LHCN-M2 (cell line): Measurements from ENCODE around the gene RNASEH2A. TPM values are rescaled to one million over a fixed set of nuclear protein-coding genes. Genes with fewer than 3 reads are reported as not detected.

Experiments used
- DNase-seq: peaks from one replicate; pipeline ENCODE4 v3.0.0-alpha.2; 2012; ENCODE audit warnings: low read depth
- total RNA-seq: library from RNA; depleted of rRNA; stranded (reverse); fragments of >200 nt; gene quantifications from 2 replicates; pipeline ENCODE4 v1.2.3, GENCODE V29; 2014; rRNA removed

The RNASEH2A gene
- total RNA-seq, 1 experiment from 2014 or later: 59.5 TPM

DNA sequence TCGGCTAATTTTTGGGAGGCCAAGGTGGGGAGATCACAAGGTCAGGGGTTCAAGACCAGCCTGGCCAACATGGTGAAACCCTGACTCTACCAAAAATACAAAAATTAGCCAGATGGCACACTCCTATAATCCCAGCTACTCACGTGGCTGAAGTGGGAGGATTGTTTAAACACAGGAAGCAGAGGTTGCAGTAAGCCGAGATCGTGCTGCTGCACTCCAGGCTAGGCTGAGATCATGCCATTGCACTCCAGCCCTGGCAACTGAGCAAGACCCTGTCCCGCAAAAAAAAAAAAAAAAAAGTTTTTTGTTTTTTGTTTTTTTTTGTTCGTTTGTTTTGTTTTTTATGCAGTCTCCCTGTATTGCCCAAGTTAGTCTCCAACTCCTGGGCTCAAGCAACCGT, 53.2 kb downstream of the RNASEH2A start:
- DNase-seq: no peak

Other genes starting within 250 kb of the RNASEH2A start
- 6.4 and 10.3 TPM in 2 replicates for gene ZNF490, start 195.8 kb upstream of the RNASEH2A start, total RNA-seq
- gene ZNF791, start 195.7 kb upstream of the RNASEH2A start, total RNA-seq: 8.4 and 11.5 TPM in 2 replicates
- 48.1 and 73.8 TPM in 2 replicates for gene MAN2B1, start 139.8 kb upstream of the RNASEH2A start, total RNA-seq
- 9.1 and 10.0 TPM in 2 replicates for gene WDR83, start 139.8 kb upstream of the RNASEH2A start, total RNA-seq
- 106 and 109 TPM in 2 replicates for gene DHPS, start 124.7 kb upstream of the RNASEH2A start, total RNA-seq
- gene GNG14, start 118.6 kb upstream of the RNASEH2A start, total RNA-seq: not detected in 2 replicates
- gene FBXW9, start 110.0 kb upstream of the RNASEH2A start, total RNA-seq: 8.1 and 8.7 TPM in 2 replicates
- 41.0 and 56.0 TPM in 2 replicates for gene TNPO2, start 82.7 kb upstream of the RNASEH2A start, total RNA-seq
- 372 and 446 TPM in 2 replicates for gene TRIR, start 71.9 kb upstream of the RNASEH2A start, total RNA-seq
- gene GET3, start 69.1 kb upstream of the RNASEH2A start, total RNA-seq: 136 and 155 TPM in 2 replicates
- 0.45 and 0.98 TPM in 2 replicates for gene BEST2, start 54.8 kb upstream of the RNASEH2A start, total RNA-seq
- 15.2 and 20.3 TPM in 2 replicates for gene HOOK2, start 31.0 kb upstream of the RNASEH2A start, total RNA-seq
- 76.8 and 91.4 TPM in 2 replicates for gene JUNB, start 15.1 kb upstream of the RNASEH2A start, total RNA-seq
- gene PRDX2, start 4.8 kb upstream of the RNASEH2A start, total RNA-seq: 101 and 124 TPM in 2 replicates
- gene THSD8, start 4.5 kb upstream of the RNASEH2A start, total RNA-seq: not detected in 2 replicates
- not detected in 2 replicates for gene RTBDN, start 28.0 kb downstream of the RNASEH2A start, total RNA-seq
- gene MAST1, start 31.9 kb downstream of the RNASEH2A start, total RNA-seq: 0.13 TPM in 1 of 2 replicates, not detected in the other
- 17.2 and 18.9 TPM in 2 replicates for gene DNASE2, start 74.9 kb downstream of the RNASEH2A start, total RNA-seq
- not detected in 2 replicates for gene KLF1, start 80.6 kb downstream of the RNASEH2A start, total RNA-seq
- gene GCDH, start 84.6 kb downstream of the RNASEH2A start, total RNA-seq: 24.6 and 31.9 TPM in 2 replicates
- gene SYCE2, start 112.7 kb downstream of the RNASEH2A start, total RNA-seq: 0.17 TPM in 1 of 2 replicates, not detected in the other
- gene FARSA, start 127.1 kb downstream of the RNASEH2A start, total RNA-seq: 64.0 and 77.4 TPM in 2 replicates
- 1,263 and 1,378 TPM in 2 replicates for gene CALR, start 132.0 kb downstream of the RNASEH2A start, total RNA-seq
- gene RAD23A, start 139.3 kb downstream of the RNASEH2A start, total RNA-seq: 158 and 176 TPM in 2 replicates
- 59.3 and 71.9 TPM in 2 replicates for gene GADD45GIP1, start 150.6 kb downstream of the RNASEH2A start, total RNA-seq
- gene DAND5, start 163.0 kb downstream of the RNASEH2A start, total RNA-seq: 0.06 TPM in 1 of 2 replicates, not detected in the other
- 9.2 and 13.9 TPM in 2 replicates for gene NFIX, start 188.9 kb downstream of the RNASEH2A start, total RNA-seq